Measurements from ENCODE around the gene MBNL3. TPM values are rescaled to one million over a fixed set of nuclear protein-coding genes. Genes with fewer than 3 reads are reported as not detected.

Gene MBNL3
- total RNA-seq, 4 donors from 2014 or later, result 1.7 to 4.5 (median 2.8) TPM

- TF ChIP-seq POLR2A (IDR thresholded peaks at IDR 0.05), result no peak
- TF ChIP-seq CTCF (IDR thresholded peaks at IDR 0.05 in 4 of 5, conservative IDR thresholded peaks at IDR 0.05 in 1 of 5), result no peak
- H3K27me3 ChIP-seq, result no peaks in the 10 kb centered on the region
- ATAC-seq (no peak), DNase-seq (no peak)
- H3K4me1 ChIP-seq, result no peaks in the 10 kb centered on the region
- no peak overlapping the region for H3K4me3 ChIP-seq
- intact Hi-C loops (cut with DNase I; ENCODE audit: low total_unique reads), result no loop called here
- no peak overlapping the region for H3K27ac ChIP-seq
- in situ Hi-C loops (cut with MboI; ENCODE audit: low sequenced_read_pairs in 4 of 4), result no loop called here
- H3K9me3 ChIP-seq, result no peaks in the 10 kb centered on the region
- H3K36me3 ChIP-seq, result no peaks in the 10 kb centered on the region
Observed at GRCh38 chrX:132395026-132395425, 93.8 kb downstream of the MBNL3 start.

GRCh38 chrX:132394591-132394990 is 94.2 kb downstream of the MBNL3 start:
- H3K4me1 ChIP-seq, result no peaks in the 10 kb centered on the region
- in situ Hi-C loops (cut with MboI; ENCODE audit: low sequenced_read_pairs in 4 of 4), result no loop called here
- no peak overlapping the region for H3K27ac ChIP-seq
- H3K27me3 ChIP-seq, result no peaks in the 10 kb centered on the region
- TF ChIP-seq CTCF (IDR thresholded peaks at IDR 0.05 in 4 of 5, conservative IDR thresholded peaks at IDR 0.05 in 1 of 5) (no peak), POLR2A (IDR thresholded peaks at IDR 0.05) (no peak)
- H3K9me3 ChIP-seq, result no peaks in the 10 kb centered on the region
- DNase-seq (no peak), ATAC-seq (no peak)
- H3K36me3 ChIP-seq, result no peaks in the 10 kb centered on the region
- H3K4me3 ChIP-seq, result no peak overlapping the region
- intact Hi-C loops (cut with DNase I; ENCODE audit: low total_unique reads), result no loop called here

GRCh38 chrX:132393992-132394391 is 94.8 kb downstream of the MBNL3 start:
- intact Hi-C loops (cut with DNase I; ENCODE audit: low total_unique reads) (no loop called here), in situ Hi-C loops (cut with MboI; ENCODE audit: low sequenced_read_pairs in 4 of 4) (no loop called here)
- ATAC-seq (no peak), DNase-seq (no peak)
- H3K36me3 ChIP-seq, result no peaks in the 10 kb centered on the region
- H3K4me1 ChIP-seq, result no peaks in the 10 kb centered on the region
- no peaks in the 10 kb centered on the region for H3K27me3 ChIP-seq
- no peak overlapping the region for H3K4me3 ChIP-seq
- TF ChIP-seq POLR2A (IDR thresholded peaks at IDR 0.05), result no peak
- no peak for TF ChIP-seq CTCF (IDR thresholded peaks at IDR 0.05 in 4 of 5, conservative IDR thresholded peaks at IDR 0.05 in 1 of 5)
- H3K27ac ChIP-seq, result no peak overlapping the region
- no peaks in the 10 kb centered on the region for H3K9me3 ChIP-seq

- ATAC-seq, result no peak
- in situ Hi-C loops (cut with MboI; ENCODE audit: low sequenced_read_pairs in 4 of 4), result no loop called here
Observed at GRCh38 chrX:132393485-132393884, 95.4 kb downstream of the MBNL3 start.

More at GRCh38 chrX:132393485-132393884, 95.4 kb downstream of the MBNL3 start:
- Histone ChIP-seq H3K4me1 (no peaks in the 10 kb centered on the region), H3K27me3 (no peaks in the 10 kb centered on the region), H3K36me3 (no peaks in the 10 kb centered on the region), H3K27ac (no peak overlapping the region), H3K9me3 (no peaks in the 10 kb centered on the region), H3K4me3 (no peak overlapping the region)
- intact Hi-C loops (cut with DNase I; ENCODE audit: low total_unique reads), result no loop called here
- TF ChIP-seq CTCF (IDR thresholded peaks at IDR 0.05 in 4 of 5, conservative IDR thresholded peaks at IDR 0.05 in 1 of 5), result no peak
- TF ChIP-seq POLR2A (IDR thresholded peaks at IDR 0.05), result no peak
- DNase-seq, result no peak
